SU-DHL-6 (cell line): ENCODE results near the gene C22orf42.

Experiments
- CTCF ChIP-seq: fragments of 200-600 bp; sonication (generic); IDR thresholded peaks from one replicate; pipeline ENCODE4 v1.5.1; 2017; ENCODE audit warnings: antibody characterized with exemption, mild to moderate bottlenecking, low read length, moderate library complexity; ENCODE audit not compliant: insufficient read depth, poor library complexity, severe bottlenecking
- EZH2phosphoT487 ChIP-seq: fragments of 200-600 bp; sonication (generic), shearing (Covaris generic); conservative IDR thresholded peaks from 2 replicates; pipeline ENCODE4 v1.6.1; 2018; ENCODE audit warnings: mild to moderate bottlenecking, antibody characterized with exemption, low read length, moderate library complexity, mixed read lengths

- no peak for TF ChIP-seq CTCF
- no peak for TF ChIP-seq EZH2phosphoT487
Measured at GRCh38 chr22:32175683-32176644, 16.9 kb upstream of the C22orf42 start.
